GM19452 (cell line): Measurements from ENCODE around the gene DIRAS1.

Experiments
- ATAC-seq: cut with Tn5 transposase; IDR thresholded peaks from one replicate; pipeline ENCODE4 v1.9.1; 2021; ENCODE audit not compliant: unreplicated experiment

Gene DIRAS1, protein sequence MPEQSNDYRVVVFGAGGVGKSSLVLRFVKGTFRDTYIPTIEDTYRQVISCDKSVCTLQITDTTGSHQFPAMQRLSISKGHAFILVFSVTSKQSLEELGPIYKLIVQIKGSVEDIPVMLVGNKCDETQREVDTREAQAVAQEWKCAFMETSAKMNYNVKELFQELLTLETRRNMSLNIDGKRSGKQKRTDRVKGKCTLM

GRCh38 chr19:2720777-2721569 is at the start of gene DIRAS1:
Gene DIRAS1, minus strand, starts transcription at chr19:2721372. Its CDS starts 3,566 bp downstream, at chr19:2717806.
- ATAC-seq: no peak

DNA sequence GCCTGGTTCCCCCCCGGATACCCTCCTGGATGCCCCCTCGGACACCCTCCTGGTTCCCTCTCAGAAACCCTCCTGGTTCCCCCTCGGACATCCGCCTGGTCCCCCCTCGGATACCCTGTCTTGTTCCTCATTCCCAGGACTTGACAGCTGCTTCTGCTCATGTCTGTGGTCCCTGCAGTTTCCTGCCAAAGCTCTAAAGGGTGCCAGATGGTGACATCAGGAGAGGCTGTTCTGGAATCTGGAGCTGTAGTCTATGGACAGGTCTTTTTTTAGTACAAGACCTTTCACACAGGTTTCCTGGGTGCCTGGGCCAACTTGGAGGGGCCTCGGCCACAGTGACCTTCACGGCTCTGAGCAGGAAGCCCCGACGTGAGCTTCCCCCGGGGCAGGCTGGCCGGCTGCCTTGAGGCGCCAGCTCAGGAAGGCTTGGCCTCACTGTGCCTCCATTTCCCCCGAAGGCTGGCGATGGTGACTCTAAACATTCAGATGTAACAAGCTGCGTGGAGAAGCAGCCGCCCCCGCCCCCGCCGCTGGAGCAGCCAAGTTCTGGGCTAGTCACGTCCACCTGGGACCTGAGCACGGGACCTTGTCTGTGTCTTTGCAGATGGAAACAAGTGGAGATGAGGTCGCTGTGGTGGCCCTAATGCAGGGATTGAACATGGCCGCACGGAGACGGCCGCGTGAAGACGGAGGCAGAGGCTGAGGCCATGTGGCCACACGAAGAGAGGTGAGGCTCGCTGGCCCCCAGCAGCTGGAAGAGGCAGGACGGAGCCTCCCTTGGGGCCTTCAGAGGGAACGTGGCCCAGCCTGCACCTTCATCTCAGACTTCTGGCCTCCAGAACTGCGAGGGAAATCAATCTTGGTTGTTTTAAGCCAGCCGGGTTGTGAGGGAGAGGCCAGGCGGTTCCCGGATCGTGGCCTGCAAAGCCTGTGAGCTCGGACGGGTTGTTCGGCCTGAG is 49.2 kb upstream of the DIRAS1 start:
- no peak for ATAC-seq

- ATAC-seq: no peak
Observed at GRCh38 chr19:2769218-2769617, 48.0 kb upstream of the DIRAS1 start.

- ATAC-seq: no peak
Observed at GRCh38 chr19:2768365-2769132, 47.4 kb upstream of the DIRAS1 start.

DNA sequence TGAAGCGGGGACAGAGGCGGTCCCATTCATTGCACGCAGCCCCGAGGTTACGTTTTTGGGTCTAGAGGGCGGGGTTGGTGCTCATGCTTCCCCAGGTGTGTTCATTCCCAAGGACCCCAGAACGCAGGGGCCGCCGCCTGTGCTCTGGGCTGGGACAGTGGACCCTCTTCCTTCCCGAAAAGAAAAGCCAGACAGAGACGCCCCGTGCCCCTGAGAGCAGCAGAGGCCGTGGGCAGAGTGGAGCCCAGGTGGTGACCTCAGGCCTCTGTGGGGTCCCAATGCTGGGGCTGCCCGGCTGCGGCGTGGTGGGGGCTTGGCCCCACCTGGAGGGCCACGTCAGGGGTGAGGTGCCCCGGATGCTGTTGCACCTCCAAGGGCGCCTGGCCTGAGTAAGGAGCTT is 46.5 kb upstream of the DIRAS1 start:
- ATAC-seq: no peak

- no peak for ATAC-seq
Observed at GRCh38 chr19:2766594-2767372, 45.6 kb upstream of the DIRAS1 start.

GRCh38 chr19:2765376-2765775 is 44.2 kb upstream of the DIRAS1 start:
- no peak for ATAC-seq

DNA sequence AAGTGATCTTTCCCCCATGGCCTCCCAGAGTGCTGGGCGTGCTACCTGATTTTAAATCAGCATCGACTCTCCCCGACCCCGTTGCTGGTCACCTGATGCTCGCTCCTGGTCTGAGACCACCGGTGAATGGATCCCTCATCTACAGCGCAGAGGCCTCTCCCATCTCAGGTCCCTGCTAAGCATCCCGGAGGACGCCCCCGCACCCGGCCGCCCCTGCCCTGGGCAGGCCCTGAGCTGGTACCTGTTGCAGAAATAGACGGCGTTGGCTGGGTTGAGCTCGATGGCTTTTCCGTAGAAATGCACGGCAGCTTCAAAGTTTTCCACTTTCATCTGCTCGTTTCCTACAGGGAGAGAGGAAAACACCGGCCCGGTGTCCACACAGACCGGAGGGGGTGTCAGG is 43.8 kb upstream of the DIRAS1 start:
- no peak for ATAC-seq

DNA sequence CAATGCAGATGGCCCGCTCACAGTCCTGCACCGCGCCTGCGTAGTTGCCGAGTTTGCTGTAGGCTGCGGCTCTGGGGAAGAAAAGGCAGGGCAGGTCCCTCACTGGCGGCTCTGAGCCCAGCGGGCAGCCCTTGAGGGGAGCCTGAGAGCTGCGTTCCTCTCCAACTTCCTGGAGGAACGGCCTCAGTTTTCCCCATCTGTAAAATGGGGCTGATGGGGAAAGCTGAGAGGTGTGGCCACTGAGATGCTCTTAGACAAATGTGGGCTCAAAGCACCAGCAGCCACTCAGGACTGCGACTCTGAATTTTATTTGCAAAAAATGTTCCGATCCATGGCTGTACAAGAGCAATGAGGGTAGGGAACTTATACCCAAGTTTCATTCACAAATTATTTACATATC is 42.5 kb upstream of the DIRAS1 start:
- no peak for ATAC-seq

- no peak for ATAC-seq
Observed at GRCh38 chr19:2762783-2763496, 41.8 kb upstream of the DIRAS1 start.

DNA sequence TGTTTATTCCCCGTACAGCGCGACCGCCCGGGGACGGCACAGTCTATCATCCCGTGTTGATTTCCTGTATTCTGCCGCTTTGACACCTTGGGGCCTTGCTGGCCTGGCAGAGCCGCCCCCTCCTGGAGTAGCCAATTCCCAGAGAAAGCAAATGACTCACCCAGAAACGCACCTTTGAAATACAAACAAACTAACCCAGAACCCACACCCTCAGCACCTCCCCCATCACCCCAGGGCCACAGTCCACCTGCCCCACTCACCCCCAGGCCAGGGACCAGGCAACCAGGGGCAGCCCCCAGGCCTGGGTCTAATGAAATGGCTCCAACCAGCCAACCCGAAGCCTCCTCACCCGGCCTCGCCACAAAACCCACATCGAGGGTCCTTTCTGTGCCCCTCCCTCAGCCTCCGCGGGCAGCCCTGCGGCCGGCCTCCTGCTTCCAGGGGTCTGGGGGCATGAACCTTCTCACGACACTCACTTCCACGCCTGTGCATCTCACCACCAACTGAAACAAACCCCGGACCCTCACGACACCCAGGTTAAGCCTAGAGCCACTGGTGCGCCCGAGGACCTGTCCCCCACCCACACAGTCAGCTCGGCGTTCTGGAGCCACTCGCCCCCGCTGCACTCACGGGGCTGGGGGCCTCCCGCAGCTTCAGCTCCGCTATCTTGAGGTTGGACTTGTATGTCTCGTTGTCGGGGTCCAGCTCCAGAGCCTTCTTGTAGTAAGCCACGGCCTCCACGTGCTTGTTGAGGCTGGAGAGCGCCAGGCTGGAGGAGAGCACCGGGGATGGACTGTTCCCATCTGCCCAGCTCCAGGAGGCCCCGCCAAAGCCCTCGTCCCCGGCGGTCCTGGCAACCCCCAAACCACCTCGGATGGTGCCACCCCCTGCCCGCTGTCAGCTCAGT is 41.0 kb upstream of the DIRAS1 start:
- no peak for ATAC-seq

DNA sequence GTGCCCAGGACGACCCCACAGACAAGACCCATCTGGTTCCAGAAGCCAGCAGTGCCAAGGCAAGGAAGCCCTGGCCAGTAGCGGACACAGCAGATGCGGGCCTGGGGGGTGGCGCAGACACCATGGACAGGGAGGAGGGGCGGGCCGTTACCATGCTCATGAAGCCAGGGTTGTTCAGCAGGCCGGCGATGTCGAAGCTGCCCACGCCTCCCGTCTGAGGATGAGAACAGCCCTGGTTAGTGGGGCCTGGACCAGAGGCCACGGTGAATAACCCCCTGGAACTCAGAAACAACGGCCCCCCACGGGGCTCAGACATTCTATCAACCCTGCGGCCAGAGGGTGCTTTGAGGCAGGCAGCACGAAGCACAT is 40.1 kb upstream of the DIRAS1 start:
- no peak for ATAC-seq

GRCh38 chr19:2759965-2760364 is 38.8 kb upstream of the DIRAS1 start:
- ATAC-seq: no peak

- ATAC-seq: no peak
Observed at GRCh38 chr19:2759362-2759761, 38.2 kb upstream of the DIRAS1 start.

DNA sequence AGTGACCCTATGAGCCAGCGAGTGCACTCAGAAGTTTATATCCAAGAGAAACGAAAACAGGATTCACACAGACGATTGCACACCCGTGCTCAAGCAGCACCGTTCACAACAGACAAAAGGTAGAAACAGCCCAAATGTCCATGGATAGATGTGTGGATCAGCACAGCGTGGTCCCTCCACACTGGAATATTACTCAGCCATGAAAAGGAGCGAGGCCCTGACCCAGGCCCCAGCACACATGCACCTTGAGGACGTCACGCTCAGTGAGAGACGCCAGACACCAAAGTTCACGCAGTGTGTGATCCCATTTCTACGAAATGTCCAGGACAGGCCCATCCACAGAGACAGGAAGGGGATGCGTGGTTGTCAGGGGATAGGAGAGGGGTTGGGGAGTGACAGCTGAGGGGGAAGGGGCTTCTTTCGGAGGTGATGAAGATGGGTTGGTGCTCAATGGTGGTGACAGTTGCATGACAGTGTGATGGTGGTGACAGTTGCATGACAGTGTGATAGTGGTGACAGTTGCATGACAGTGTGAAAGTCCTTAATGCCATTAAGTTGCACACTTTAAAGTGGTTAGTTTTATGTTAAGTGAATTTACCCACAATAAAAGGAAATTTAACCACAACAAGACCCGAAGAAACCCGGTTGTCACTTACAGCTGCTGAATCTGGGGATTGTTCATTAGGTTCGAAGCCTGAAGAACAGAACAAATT is 37.6 kb upstream of the DIRAS1 start:
- ATAC-seq: no peak

DNA sequence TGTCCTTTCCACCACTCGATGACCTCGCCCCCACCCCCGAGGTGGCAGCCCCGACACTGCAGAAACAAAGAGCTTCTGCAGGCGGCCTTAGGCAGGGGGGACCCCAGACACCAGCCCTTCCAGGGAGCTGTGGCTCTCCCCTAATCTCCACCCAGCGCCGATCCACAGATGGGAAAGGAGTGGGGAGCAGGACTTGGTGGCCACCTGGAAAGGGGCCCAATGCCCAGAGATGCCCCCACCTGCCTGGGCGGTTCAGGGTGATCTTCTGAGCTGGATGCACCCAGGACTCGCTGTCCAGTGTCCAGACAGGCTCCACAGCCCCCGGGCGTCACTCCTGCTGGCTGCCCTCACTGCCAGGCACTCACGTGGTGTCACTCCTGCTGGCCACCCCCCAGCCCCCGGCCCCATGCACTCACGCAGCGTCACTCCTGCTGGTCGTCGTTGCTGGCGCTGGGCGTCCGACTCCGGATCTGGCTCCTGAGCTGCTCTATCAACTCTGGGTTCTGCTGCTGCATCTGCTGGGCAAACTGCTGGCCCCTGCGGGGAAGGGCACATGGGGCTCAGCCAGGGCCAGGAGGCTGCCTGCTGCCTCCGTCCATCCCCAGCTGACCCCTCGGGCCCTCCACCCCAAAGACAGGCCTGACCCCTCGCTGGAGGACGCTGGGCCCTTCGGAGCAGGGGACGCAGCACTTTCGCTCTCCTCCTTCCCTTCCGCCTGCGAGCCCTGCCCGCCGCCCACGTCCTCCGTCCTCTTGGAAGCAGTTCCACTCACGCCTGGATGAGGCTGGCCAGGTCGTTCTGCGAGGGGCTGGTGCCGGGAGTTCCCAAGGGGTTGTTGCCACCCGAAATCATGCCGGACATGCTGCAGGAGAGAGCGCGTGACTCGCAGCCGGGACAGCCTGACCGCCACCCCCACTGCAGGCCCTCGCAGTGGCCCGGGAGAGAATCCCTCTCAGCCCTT is 36.0 kb upstream of the DIRAS1 start:
- no peak for ATAC-seq

GRCh38 chr19:2756477-2756876 is 35.3 kb upstream of the DIRAS1 start:
- ATAC-seq: no peak
